ENCODE data around the gene CKMT1B.
"Not testable (repeated sequence)": the region's sequence is repeated elsewhere in the genome, so short reads cannot be mapped to it uniquely, and the experiment has no call there.

Gene CKMT1B

DNA sequence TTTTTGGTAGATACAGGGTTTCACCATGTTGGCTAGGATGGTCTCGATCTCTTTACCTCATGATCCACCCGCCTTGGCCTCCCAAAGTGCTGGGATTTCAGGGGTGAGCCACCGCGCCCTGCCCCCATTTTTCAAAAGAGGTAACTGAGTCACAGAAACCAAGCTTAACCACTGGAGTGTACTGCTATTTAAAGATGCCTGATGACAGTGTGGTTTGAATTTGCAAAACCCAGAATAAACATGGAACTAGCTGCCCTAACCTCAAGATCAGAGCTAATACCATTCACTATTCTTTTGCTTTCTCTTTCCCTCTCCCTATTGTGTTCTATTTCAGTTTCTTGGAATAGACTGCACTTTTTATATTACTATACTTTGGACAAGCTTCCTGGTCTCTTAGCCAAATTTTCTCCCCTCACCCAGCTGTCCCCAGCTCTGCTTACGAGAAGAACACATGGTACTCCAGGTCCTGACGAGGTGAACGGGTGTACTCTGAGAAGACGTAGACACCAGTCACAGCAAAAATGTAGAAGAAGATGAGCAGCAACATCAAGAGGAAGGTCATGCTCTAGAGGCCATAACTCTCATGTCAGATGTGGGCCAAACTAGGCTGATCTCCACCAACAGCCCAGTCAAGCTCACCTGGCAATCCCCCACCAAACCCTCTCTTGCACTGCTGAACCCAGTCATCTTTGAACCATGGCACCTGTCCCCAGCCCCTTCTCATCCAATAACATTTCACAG is 44.8 kb downstream of the CKMT1B start:
- not testable (repeated sequence) for DNase-seq

All from NCI-H1694 treated with DMSO at 0.1 percent for 48 hours (cell line).